SW480 (cell line): Measurements from ENCODE around the gene ANKRD9.
"Not testable (repeated sequence)": the region's sequence is repeated elsewhere in the genome, so short reads cannot be mapped to it uniquely, and the experiment has no call there.

Experiments
- DNase-seq: peaks from one replicate; pipeline ENCODE4 v3.0.0-alpha.2; 2016; ENCODE audit warnings: low spot score

ANKRD9 gene

DNA sequence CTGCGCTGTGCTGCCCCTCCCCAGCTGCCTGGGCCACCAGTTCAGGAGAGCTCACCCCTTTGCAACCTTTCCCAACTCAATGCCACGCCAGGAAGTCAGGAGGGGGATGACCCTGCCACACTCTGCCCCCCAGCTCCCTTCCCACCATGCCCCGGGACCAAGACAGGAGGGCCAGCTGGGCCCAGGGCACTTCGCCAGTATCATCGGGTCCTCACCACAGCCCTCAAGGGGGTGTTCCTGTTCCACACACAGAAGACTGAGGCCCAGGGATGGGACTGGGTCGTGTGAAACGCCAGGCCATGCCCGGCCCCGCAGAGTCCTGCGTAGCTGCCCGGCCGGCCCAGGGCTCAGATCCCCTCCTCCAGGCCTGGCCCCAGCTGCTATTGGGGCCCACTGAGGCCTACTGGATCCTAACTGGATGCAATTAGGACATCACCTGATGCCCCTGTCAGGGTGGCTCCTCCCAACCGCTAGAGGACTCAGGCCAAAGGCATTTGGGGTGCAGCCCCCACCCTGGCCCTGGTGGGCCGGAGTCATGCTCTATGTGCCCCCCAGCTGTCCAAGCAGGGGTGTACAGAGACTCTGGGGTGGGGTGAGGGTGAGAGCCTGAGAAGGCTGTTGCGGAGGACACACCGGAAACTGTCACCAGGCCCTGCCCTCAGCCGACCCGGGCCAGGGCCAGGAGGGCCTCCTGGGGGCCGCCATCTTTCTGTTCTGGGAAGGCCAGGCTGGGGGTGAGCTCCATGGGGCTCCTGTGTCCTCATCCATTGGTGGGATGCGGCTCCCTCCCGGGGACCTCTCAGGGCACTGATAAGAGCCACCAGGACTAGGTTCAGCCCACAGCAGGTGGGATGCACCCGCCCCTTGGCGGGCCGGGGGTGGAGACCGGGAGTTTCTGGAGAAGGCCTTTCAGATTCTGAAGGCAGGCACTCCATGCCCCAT, 29.3 kb upstream of the ANKRD9 start:
- no peak for DNase-seq

- no peak for DNase-seq
Measured at GRCh38 chr14:102537981-102538601, 28.5 kb upstream of the ANKRD9 start.

DNA sequence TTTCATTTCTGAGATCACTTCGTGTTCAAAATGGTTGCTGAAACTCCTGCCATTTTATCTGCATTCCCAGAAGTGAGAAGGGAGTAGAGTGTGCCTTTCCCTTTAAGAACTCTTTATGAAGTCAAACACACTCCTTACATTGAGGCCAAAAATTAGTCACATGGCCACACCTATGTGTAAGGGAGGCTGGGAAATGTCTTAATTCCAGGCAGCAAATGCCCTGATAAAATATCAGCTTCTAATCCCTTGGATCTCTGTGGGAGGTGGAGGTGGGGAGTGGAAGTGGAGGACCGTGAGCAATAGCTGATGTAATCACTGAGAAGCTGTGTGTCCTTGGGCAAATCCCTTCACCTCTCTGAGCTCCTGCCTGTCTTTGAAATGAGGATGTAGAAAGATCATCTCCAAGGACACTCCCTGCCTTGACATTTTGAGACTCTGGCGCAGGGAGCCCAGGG, 22.7 kb upstream of the ANKRD9 start:
- no peak for DNase-seq

GRCh38 chr14:102530828-102531478, 21.4 kb upstream of the ANKRD9 start:
- DNase-seq, result peak; percentile 55

DNA sequence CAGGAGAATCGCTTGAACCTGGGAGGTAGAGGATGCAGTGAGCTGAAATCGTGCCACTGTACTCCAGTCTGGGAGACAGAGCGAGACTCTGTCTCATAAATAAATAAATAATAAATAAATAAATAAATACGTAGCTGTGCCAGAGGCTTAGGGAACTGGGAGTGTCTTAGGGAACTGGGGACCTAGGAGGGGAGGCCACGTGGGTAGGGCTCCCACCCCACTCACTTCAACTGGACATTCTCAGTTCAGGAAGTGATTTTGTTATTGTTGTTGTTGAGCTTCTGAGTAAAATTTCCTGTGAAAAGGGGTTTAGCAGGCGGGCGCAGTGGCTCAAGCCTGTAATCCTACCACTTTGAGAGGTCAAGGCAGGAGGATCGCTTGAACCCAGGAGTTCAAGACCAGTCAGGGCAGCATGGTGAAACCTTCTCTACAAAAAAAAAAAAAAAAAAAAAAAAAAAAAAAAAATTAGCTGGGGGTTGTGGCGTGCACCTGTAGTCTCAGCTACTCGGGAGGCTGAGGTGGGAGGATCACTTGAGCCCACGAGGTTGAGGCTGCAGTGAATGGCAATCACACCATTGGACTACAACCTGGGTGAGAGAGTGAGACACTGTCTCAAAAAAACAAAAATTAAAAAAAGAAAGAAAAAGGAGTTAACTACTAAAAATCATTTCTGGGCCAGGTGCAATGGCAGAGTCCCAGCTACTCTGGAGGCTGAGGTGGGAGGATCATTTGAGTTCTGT, 19.0 kb upstream of the ANKRD9 start:
- no peak for DNase-seq

DNA sequence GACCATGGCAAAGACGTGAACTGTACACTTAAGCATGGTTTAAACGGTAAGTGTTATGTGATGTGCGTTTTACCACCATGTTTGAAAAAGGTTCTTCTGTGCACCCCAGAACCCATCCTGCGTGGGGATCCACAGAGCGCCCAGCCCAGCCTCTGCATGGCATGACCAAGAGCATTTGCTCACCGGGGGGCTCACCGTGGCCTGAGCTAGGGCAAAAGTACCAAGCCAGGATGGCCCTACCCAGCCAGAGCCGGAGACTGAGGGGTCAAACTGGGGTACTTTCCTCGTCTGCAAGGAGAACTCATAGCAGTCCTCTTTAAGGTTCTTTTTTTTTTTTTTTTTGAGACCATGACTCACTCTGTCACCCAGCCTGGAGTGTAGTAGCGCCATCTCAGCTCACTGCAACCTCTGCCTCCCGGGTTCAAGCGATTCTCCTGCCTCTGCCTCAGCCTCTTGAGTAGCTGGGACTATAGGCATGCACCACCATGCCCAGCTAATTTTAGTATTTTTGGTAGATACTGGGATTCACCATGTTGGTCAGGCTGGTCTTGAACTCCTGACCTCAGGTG, 16.4 kb upstream of the ANKRD9 start:
- DNase-seq, result no peak

GRCh38 chr14:102525219-102525928, 15.8 kb upstream of the ANKRD9 start:
- peak; percentile 86 for DNase-seq

GRCh38 chr14:102524451-102525218, 15.1 kb upstream of the ANKRD9 start:
- peak; percentile 99 for DNase-seq

GRCh38 chr14:102523569-102524450, 14.2 kb upstream of the ANKRD9 start:
- no peak for DNase-seq

- no peak for DNase-seq
Measured at GRCh38 chr14:102523200-102523568, 13.6 kb upstream of the ANKRD9 start.

DNA sequence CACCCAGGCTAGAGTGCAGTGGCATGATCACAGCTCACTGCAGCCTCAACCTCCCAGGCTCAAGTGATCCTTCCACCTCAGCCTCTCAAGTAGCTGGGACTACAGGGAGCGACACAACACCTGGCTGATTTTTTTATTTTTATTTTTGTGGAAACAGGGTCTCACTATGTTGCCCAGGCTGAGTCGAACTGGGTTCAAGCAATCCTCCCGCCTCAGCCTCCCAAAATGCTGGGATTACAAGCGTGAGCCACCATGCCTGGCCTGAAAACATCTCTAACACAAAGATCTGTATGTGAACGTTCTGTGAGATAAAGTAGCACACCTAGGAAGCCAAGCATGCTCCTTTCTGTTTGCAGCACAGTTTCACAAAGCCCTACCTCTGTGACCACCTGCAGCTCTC, 10.1 kb upstream of the ANKRD9 start:
- DNase-seq, result not testable (repeated sequence)

- DNase-seq, result no peak
Measured at GRCh38 chr14:102518063-102518648, 8.6 kb upstream of the ANKRD9 start.

DNA sequence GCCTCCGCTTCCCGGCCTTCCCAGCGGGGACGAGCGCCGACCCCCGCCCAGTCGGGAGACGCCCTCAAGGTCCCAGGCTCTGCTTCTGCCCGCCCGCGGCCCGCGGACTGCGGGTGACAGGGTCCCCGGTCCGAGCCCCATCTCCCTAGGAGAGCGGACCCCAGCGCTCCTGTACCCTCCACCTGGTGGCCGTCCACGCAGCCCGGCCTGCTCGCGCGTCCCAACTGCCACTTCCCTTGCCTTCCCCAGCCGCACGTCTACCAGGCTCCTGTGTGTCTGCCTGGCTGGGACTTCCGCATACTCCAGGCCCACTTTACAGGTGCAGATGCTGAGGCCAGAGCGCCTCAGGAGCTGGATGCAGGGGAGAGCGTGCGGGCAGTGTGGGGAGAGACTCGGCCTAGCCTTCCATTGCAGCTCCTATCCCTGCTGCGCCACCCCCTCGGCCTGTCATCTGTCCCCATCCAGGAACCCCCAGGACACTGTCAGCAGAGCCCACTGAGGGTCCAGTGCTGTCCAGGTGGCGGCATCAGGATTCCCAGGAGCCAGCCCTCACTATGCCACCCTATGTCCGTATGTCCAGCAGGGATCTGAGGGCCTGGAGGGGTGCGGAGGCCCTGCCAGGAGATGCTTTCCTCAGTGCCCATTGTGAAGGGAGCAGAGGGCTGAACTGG, 8.0 kb upstream of the ANKRD9 start:
- no peak for DNase-seq

GRCh38 chr14:102516531-102517391, 7.2 kb upstream of the ANKRD9 start:
- DNase-seq, result peak; percentile 73

DNA sequence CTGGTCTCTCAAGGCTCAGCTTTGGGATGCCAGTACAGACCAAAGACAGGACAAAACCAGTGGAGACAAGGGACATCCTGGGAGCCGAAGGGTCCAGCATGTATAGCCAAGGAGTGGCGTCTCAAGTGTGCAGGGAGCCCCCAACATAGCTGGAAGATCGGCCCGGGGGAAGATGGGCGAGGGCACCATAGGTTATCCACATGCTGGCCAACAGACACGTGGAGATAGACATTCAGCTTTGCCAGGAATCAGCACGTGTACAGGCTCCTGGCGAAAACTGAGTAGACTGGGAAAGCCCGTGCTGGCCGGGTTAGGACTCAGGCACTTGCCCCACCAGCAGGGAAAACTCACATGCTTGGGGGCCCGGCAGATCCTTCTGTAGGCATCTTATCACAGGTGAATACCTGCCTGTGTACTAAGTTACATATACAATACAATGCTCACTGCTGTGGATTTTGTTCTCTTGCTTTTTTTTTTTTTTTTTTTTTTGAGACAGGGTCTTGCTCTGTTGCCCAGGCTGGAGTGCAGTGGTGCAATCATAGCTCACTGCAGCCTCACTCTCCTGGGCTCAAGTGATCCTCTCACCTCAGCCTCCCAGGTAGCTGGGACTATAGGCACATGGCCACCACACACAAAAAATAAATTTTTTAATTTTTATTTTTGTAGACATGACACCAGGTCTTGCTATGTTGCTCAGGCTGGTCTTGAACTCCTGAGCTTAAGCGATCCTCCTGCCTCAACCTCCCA, 5.6 kb upstream of the ANKRD9 start:
- DNase-seq, result no peak

- DNase-seq, result no peak
Measured at GRCh38 chr14:102513899-102514772, 4.6 kb upstream of the ANKRD9 start.
